Right lobe of liver (tissue), 6 donors: Measurements from ENCODE around the gene TMSB4X. TPM values are rescaled to one million over a fixed set of nuclear protein-coding genes. Genes with fewer than 3 reads are reported as not detected.
"Not testable (repeated sequence)": the region's sequence is repeated elsewhere in the genome, so short reads cannot be mapped to it uniquely, and the experiment has no call there.

Experiments used
- ATAC-seq, 4 donors: fragments of 200-7000 bp; cut with Tn5 transposase; one replicate each; pipeline ENCODE4 v1.9.1; 2020; ENCODE audit warnings: mild to moderate bottlenecking in 4 of 4, moderate library complexity in 4 of 4
- DNase-seq, 3 donors: peaks; one replicate each; pipeline ENCODE4 v3.0.0-alpha.2; 2020
- H3K27ac ChIP-seq, 3 donors: fragments of 200-600 bp; one replicate each; pipeline ENCODE4 v1.8.0; 2022
- H3K27me3 ChIP-seq, 2 donors: fragments of 200-600 bp; one replicate each; pipeline ENCODE4 v1.8.0; 2022
- H3K36me3 ChIP-seq, 4 donors: fragments of 200-600 bp; sonication (generic) in 1 of 4; one replicate each; pipeline versions ENCODE4 v1.5.1 to v1.8.0; 2017 to 2022; ENCODE audit warnings: control low read depth in 1 of 4
- H3K4me1 ChIP-seq, 4 donors: fragments of 200-600 bp; sonication (generic) in 1 of 4; one replicate each; pipeline versions ENCODE4 v1.5.1 to v1.8.0; 2017 to 2022; ENCODE audit warnings: control low read depth in 1 of 4
- H3K4me3 ChIP-seq, 3 donors: fragments of 200-600 bp; one replicate each; pipeline ENCODE4 v1.8.0; 2022
- H3K9me3 ChIP-seq, 4 donors: fragments of 200-600 bp; sonication (generic) in 1 of 4; one replicate each; pipeline versions ENCODE4 v1.5.1 to v1.8.0; 2017 to 2022; ENCODE audit warnings: control low read depth in 1 of 4
- CTCF ChIP-seq, 4 donors: fragments of 200-600 bp in 3 of 4; fragments of 450-650 bp in 1 of 4; IDR thresholded peaks; one replicate each; pipeline versions ENCODE4 v1.5.1 to v1.8.0; 2016 to 2022; ENCODE audit warnings: antibody characterized with exemption in 4 of 4, mild to moderate bottlenecking in 2 of 4
- POLR2A ChIP-seq: fragments of 450-650 bp; IDR thresholded peaks from one replicate; pipeline ENCODE4 v1.6.1; 2017; ENCODE audit warnings: antibody characterized with exemption, mild to moderate bottlenecking
- WGBS: methylation state at CpG from one replicate; pipeline ENCODE4 v1.1.6; 2018; ENCODE audit warnings: low coverage, low lambda C conversion rate; ENCODE audit not compliant: insufficient coverage; ENCODE audit errors: missing lambda C conversion rate; 5-methylcytosine and 5-hydroxymethylcytosine counted together
- intact Hi-C, 2 donors: fragments of 100-400 bp; cut with DNase I; formaldehyde crosslinking; loops; one replicate each; pipeline versions ENCODE4 v1.11.2 to v1.14.1; 2022
- total RNA-seq, 6 experiments: library from RNA; depleted of rRNA in 2 of 6; stranded (reverse); fragments of >200 nt in 2 of 6; fragmentation: NEBNext Ultra II Directional in 3 of 6; extraction: Animal tissue kit (Norgen Biotek cat#: 25700) in 3 of 6; gene quantifications; one replicate each; pipeline versions ENCODE4 v1.1.0 to v1.2.4, GENCODE V29; 2016 to 2023
- donor health status: DM: no; HTN: yes; CAD: no.
- donor health status: DM: no; HTN: no; CAD: no.
- donor health status: DM: no; HTN: no; CAD: no.
- donor health status: DM: no; HTN: yes; CAD: no.
- donor health status: DM: no; HTN: yes; CAD: no.

Gene TMSB4X
- total RNA-seq, 6 experiments from 2014 or later, result 348 to 1,121 (median 708) TPM

GRCh38 chrX:12979026-12979607, 4.2 kb downstream of the TMSB4X start:
- DNase-seq, result no peak
- Histone ChIP-seq H3K4me1 (no peaks in the 10 kb centered on the region), H3K9me3 (no peaks in the 10 kb centered on the region), H3K36me3 (no peaks in the 10 kb centered on the region), H3K4me3 (no peak overlapping the region), H3K27ac (peak overlapping the region in 2 of 3 donors; percentile 16 to 29), H3K27me3 (peaks cover 0 to 3% of the 10 kb centered on the region in 2 donors)
- intact Hi-C loops, result no loop called here
- TF ChIP-seq CTCF (IDR thresholded peaks at IDR 0.05) (no peak), POLR2A (no peak)
- ATAC-seq, result no peak
- WGBS, result 36% methylated on average over 4 of the region's 4 CpGs

- DNase-seq (no peak), ATAC-seq (no peak)
- intact Hi-C loops, result no loop called here
- no peak overlapping the region for H3K4me3 ChIP-seq
- 49% methylated on average over 6 of the region's 6 CpGs for WGBS
- TF ChIP-seq CTCF (IDR thresholded peaks at IDR 0.05), result no peak
- TF ChIP-seq POLR2A, result no peak
- H3K9me3 ChIP-seq, result no peaks in the 10 kb centered on the region
- peak overlapping the region in 1 of 3 donors; percentile 29 for H3K27ac ChIP-seq
- H3K36me3 ChIP-seq, result no peaks in the 10 kb centered on the region
- H3K4me1 ChIP-seq, result no peaks in the 10 kb centered on the region
- H3K27me3 ChIP-seq, result peaks cover 0 to 3% of the 10 kb centered on the region in 2 donors
Measured at GRCh38 chrX:12979616-12980015, 4.7 kb downstream of the TMSB4X start.

- H3K36me3 ChIP-seq, H3K9me3 ChIP-seq, H3K4me1 ChIP-seq, DNase-seq, intact Hi-C loops, H3K27ac ChIP-seq, ATAC-seq, H3K4me3 ChIP-seq, H3K27me3 ChIP-seq: not testable (repeated sequence)
- WGBS, result 43% methylated on average over 7 of the region's 9 CpGs
Measured at GRCh38 chrX:12980039-12980438, 5.1 kb downstream of the TMSB4X start.

- H3K4me3 ChIP-seq, result no peak overlapping the region
- intact Hi-C loops, result no loop called here
- H3K4me1 ChIP-seq, result no peaks in the 10 kb centered on the region
- 29% methylated on average over 3 of the region's 3 CpGs for WGBS
- H3K27me3 ChIP-seq, result no peaks in the 10 kb centered on the region
- H3K27ac ChIP-seq, result no peak overlapping the region
- TF ChIP-seq POLR2A (no peak), CTCF (IDR thresholded peaks at IDR 0.05) (no peak)
- DNase-seq, result no peak
- ATAC-seq, result peak in 2 of 4 donors; percentile 8 to 22
- no peaks in the 10 kb centered on the region for H3K9me3 ChIP-seq
- no peaks in the 10 kb centered on the region for H3K36me3 ChIP-seq
Measured at GRCh38 chrX:12981880-12982279, 7.0 kb downstream of the TMSB4X start.

DNA sequence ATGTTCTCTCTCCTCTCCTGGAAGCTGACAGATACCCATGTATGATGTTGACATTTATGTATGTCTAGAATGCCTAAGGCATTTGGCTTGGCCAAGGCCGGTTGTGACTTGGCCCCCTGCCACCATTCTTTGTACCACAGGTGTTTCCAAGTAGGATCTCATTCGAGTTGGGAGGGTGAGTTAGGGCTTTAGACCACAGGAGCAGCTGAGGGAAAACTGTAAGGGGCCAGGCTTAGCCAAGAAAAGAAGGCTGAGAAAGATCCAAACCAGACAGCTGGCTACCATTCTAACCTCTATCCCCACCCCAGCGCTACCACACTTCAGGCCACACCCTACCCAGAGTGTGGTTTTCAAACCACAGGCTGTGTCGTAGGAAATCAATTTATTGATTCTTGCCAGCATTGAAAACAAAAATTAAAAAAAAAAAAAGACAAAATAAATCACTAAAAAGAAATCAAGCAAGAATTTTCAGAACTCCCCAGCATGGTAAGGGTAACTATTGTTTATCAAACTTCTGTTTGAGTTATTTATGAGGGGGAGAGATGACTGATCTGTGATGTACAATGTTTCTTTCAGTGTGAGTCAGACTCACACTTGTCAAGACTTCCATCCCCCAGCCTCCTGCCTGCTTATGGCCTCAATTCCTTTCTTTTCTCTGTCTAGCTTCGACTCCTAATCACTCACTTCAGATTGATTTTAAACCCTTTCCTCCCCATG, 9.9 kb downstream of the TMSB4X start:
- ATAC-seq (peak in 1 of 4 donors; percentile 28), DNase-seq (no peak)
- Histone ChIP-seq H3K27ac (no peak overlapping the region), H3K4me1 (peaks cover 0 to 6% (median 3%) of the 10 kb centered on the region in 4 donors), H3K4me3 (no peak overlapping the region), H3K27me3 (no peaks in the 10 kb centered on the region), H3K36me3 (no peaks in the 10 kb centered on the region), H3K9me3 (no peaks in the 10 kb centered on the region)
- WGBS, result 7% methylated on average over 5 of the region's 5 CpGs
- intact Hi-C loops, result no loop called here
- no peak for TF ChIP-seq CTCF (IDR thresholded peaks at IDR 0.05)
- TF ChIP-seq POLR2A, result no peak
